Breast epithelium (tissue), 3 donors: Measurements from ENCODE around the gene TRIM40.

Experiments
- POLR2A ChIP-seq: fragments of 450-650 bp; IDR thresholded peaks from one replicate; pipeline ENCODE4 v1.6.1; 2016; ENCODE audit warnings: antibody characterized with exemption, mild to moderate bottlenecking, moderate library complexity
- POLR2AphosphoS5 ChIP-seq, 3 donors: sonication (generic); formaldehyde crosslinking; IDR thresholded peaks; one replicate each; pipeline ENCODE4 v1.6.1; 2017; ENCODE audit warnings: antibody characterized with exemption in 3 of 3
- TF ChIP-seq, protein P1 (sequence below), 3 donors: fragments of 450-650 bp; IDR thresholded peaks; one replicate each; pipeline ENCODE4 v1.5.1; 2016 to 2017; ENCODE audit warnings: antibody characterized with exemption in 3 of 3, mild to moderate bottlenecking in 3 of 3, moderate library complexity in 3 of 3

DNA sequence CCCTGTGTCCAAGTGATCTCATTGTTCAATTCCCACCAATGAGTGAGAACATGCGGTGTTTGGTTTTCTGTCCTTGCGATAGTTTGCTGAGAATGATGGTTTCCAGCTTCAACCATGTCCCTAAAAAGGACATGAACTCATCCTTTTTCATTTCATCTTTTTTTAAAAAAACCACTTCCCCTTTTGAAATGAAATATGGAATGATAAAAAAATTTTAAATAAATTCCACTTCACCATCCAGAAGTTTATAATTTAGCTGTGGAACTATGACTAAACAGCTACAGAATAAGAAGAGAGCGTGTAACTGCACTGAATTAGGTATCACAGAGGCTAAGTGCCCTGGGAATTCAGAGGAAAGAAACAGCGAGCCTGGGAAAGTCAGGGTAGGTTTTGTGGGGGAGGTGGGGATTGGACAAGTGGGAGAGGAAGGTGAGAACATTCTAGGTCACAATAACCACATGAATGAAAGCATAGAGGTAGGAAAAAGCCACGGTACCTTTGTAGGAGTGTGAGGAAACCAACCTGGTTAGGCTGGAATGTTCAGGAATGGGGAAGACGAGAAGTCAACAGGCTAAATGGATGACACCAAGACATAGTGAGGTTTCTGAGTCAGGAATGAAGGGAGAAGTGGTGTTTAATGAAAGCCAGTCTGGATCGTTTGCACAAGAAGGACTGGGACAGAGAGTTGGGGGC lies 14.1 kb downstream of the TRIM40 start:
- TF ChIP-seq POLR2A (no peak), POLR2AphosphoS5 (IDR thresholded peaks at IDR 0.05) (no peak)
- TF ChIP-seq, protein P1, sequence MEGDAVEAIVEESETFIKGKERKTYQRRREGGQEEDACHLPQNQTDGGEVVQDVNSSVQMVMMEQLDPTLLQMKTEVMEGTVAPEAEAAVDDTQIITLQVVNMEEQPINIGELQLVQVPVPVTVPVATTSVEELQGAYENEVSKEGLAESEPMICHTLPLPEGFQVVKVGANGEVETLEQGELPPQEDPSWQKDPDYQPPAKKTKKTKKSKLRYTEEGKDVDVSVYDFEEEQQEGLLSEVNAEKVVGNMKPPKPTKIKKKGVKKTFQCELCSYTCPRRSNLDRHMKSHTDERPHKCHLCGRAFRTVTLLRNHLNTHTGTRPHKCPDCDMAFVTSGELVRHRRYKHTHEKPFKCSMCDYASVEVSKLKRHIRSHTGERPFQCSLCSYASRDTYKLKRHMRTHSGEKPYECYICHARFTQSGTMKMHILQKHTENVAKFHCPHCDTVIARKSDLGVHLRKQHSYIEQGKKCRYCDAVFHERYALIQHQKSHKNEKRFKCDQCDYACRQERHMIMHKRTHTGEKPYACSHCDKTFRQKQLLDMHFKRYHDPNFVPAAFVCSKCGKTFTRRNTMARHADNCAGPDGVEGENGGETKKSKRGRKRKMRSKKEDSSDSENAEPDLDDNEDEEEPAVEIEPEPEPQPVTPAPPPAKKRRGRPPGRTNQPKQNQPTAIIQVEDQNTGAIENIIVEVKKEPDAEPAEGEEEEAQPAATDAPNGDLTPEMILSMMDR (IDR thresholded peaks at IDR 0.05) = no peak
